HepG2 (cell line): ENCODE data around the gene TUBA4A. TPM values are rescaled to one million over a fixed set of nuclear protein-coding genes. Genes with fewer than 3 reads are reported as not detected.
A peak's percentile ranks its signal among the peaks of the same experiment; 100 is the strongest.

Experiments used
- BRF2 ChIP-seq: sonication (generic); formaldehyde crosslinking; IDR thresholded peaks from 2 replicates; pipeline ENCODE4 v1.8.1; 2022; ENCODE audit warnings: mild to moderate bottlenecking, missing genetic modification reagents
- CREBL2 ChIP-seq: sonication (generic); formaldehyde crosslinking; IDR thresholded peaks from 2 replicates; pipeline ENCODE4 v1.8.1; 2023; ENCODE audit warnings: missing genetic modification reagents, mild to moderate bottlenecking, borderline replicate concordance
- CREM ChIP-seq, 2 experiments: sonication (generic) in 1 of 2; formaldehyde crosslinking in 1 of 2; IDR thresholded peaks; 2 replicates each; pipeline versions ENCODE4 v1.4.0 to v1.6.1; 2016 to 2020; ENCODE audit warnings: antibody characterized with exemption in 1 of 2, mild to moderate bottlenecking in 1 of 2, missing genetic modification reagents in 1 of 2
- FOSL2 ChIP-seq: sonication (generic); formaldehyde crosslinking; IDR thresholded peaks from 2 replicates; pipeline ENCODE4 v1.4.0; 2020; ENCODE audit warnings: missing genetic modification reagents
- GLI4 ChIP-seq: sonication (generic); formaldehyde crosslinking; IDR thresholded peaks from 2 replicates; pipeline ENCODE4 v1.5.1; 2020; ENCODE audit warnings: missing genetic modification reagents, mild to moderate bottlenecking, moderate library complexity, borderline replicate concordance
- HNF4A ChIP-seq: sonication (generic); formaldehyde crosslinking; IDR thresholded peaks from 2 replicates; pipeline ENCODE4 v1.4.0; 2020; ENCODE audit warnings: missing genetic modification reagents
- MBNL3 ChIP-seq: fragments of 250-450 bp; sonication (Bioruptor Pico); conservative IDR thresholded peaks from 2 replicates; pipeline ENCODE4 v1.8.0; 2022; ENCODE audit warnings: mild to moderate bottlenecking, inconsistent platforms
- RERE ChIP-seq: IDR thresholded peaks from 2 replicates; pipeline ENCODE4 v1.6.1; 2016; ENCODE audit warnings: low read depth, missing genetic modification reagents, missing compliant biosample characterization
- SMAD3 ChIP-seq: sonication (generic); formaldehyde crosslinking; IDR thresholded peaks from 2 replicates; pipeline ENCODE4 v1.4.0; 2020; ENCODE audit warnings: missing genetic modification reagents
- STAG1 ChIP-seq: sonication (generic); formaldehyde crosslinking; IDR thresholded peaks from 2 replicates; pipeline ENCODE4 v1.4.0; 2020; ENCODE audit warnings: missing genetic modification reagents
- ZBED4 ChIP-seq: sonication (generic); formaldehyde crosslinking; IDR thresholded peaks from 2 replicates; pipeline ENCODE4 v1.4.0; 2020; ENCODE audit warnings: missing genetic modification reagents, borderline replicate concordance
- ZBTB38 ChIP-seq: sonication (generic); formaldehyde crosslinking; IDR thresholded peaks from 2 replicates; pipeline ENCODE4 v1.5.1; 2020; ENCODE audit warnings: mild to moderate bottlenecking, missing genetic modification reagents
- ZNF329 ChIP-seq: sonication (generic); formaldehyde crosslinking; IDR thresholded peaks from 2 replicates; pipeline ENCODE4 v1.9.0; 2021; ENCODE audit warnings: low read depth, mild to moderate bottlenecking, missing genetic modification reagents
- ZNF431 ChIP-seq: sonication (generic); formaldehyde crosslinking; IDR thresholded peaks from 2 replicates; pipeline ENCODE4 v1.9.0; 2022; ENCODE audit warnings: missing genetic modification reagents, low read depth, mild to moderate bottlenecking, borderline replicate concordance
- ZNF703 ChIP-seq: sonication (generic); formaldehyde crosslinking; IDR thresholded peaks from 2 replicates; pipeline ENCODE4 v1.5.1; 2020; ENCODE audit warnings: missing genetic modification reagents, mild to moderate bottlenecking, moderate library complexity, borderline replicate concordance
- ZNF792 ChIP-seq: IDR thresholded peaks from 2 replicates; pipeline ENCODE4 v1.6.1; 2016
- ZZZ3 ChIP-seq: sonication (generic); formaldehyde crosslinking; IDR thresholded peaks from 2 replicates; pipeline ENCODE4 v1.4.0; 2020; ENCODE audit warnings: missing genetic modification reagents, mild to moderate bottlenecking, borderline replicate concordance
- polyA plus RNA-seq, 8 experiments: library from polyadenylated mRNA; depleted of rRNA in 3 of 8; stranded (reverse) in 7 of 8; unstranded in 1 of 8; fragments of >200 nt; fragmentation: Illumina TruSeq in 4 of 8; extraction: Trizol in 4 of 8; gene quantifications; 2 replicates each; pipeline versions ENCODE4 v1.2.1 to v1.2.3, GENCODE V29; 2011 to 2016; ENCODE audit warnings: low read depth in 4 of 8, missing spikeins in 1 of 8, mixed read lengths in 1 of 8; ENCODE audit not compliant: insufficient read depth in 1 of 8
- total RNA-seq, 5 experiments: library from RNA; depleted of rRNA; stranded (reverse); fragments of >200 nt; fragmentation: Illumina TruSeq; extraction: Trizol; gene quantifications; 2 replicates each; pipeline ENCODE4 v1.2.3, GENCODE V29; 2016; ENCODE audit warnings: low read depth in 1 of 5

TUBA4A gene
- total and polyA plus RNA-seq, 2 of the 13 experiments (the other 11 are each of a cell fraction or from before 2014, with no cell fraction given) = 1.3 to 12.7 TPM

- TF ChIP-seq CREBL2 (CRISPR knock-in tag) (no peak; the same call in 1 of the 2 replicates), ZNF329 (no peak), BRF2 (CRISPR knock-in tag) (no peak), ZBTB38 (CRISPR knock-in tag) (peak; percentile 94), ZNF431 (CRISPR knock-in tag) (0 out of 2 replicates have a peak, but pooled peaks have one; percentile 43), GLI4 (CRISPR knock-in tag) (no peak), ZZZ3 (CRISPR knock-in tag) (peak; percentile 47; the same call in 1 of the 2 replicates), RERE (CRISPR knock-in tag) (0 out of 2 replicates have a peak, but pooled peaks have one; percentile 36), ZBED4 (CRISPR knock-in tag) (peak; percentile 94; the same call in 1 of the 2 replicates), FOSL2 (CRISPR knock-in tag) (peak; percentile 66), STAG1 (CRISPR knock-in tag) (peak; percentile 84), ZNF703 (no peak), CREM (IDR thresholded peaks at IDR 0.05) (no peak), CREM (CRISPR knock-in tag; IDR thresholded peaks at IDR 0.05) (no peak), ZNF792 (peak; percentile 86; the same call in 1 of the 2 replicates), HNF4A (CRISPR knock-in tag) (peak; percentile 29; the same call in 1 of the 2 replicates), MBNL3 (CRISPR knock-in tag) (no peak), SMAD3 (peak; percentile 89; the same call in 1 of the 2 replicates)
Observed at GRCh38 chr2:219294356-219295351, 40.9 kb upstream of the TUBA4A start (continued).
